HEK293 (cell line): ENCODE data around the gene ASAP2.

Experiments used
- IKZF3 ChIP-seq: fragments of 450-650 bp; IDR thresholded peaks from 2 replicates; pipeline ENCODE4 v1.5.0; 2018; ENCODE audit warnings: missing biosample characterization, mild to moderate bottlenecking, missing genetic modification characterization, moderate library complexity
- INSM2 ChIP-seq: fragments of 450-650 bp; formaldehyde crosslinking; IDR thresholded peaks from 2 replicates; pipeline ENCODE4 v1.5.1; 2016; ENCODE audit warnings: missing biosample characterization, missing genetic modification characterization
- KLF7 ChIP-seq: fragments of 450-650 bp; formaldehyde crosslinking; IDR thresholded peaks from 2 replicates; pipeline ENCODE4 v1.5.1; 2016; ENCODE audit warnings: missing biosample characterization, missing genetic modification characterization, borderline replicate concordance
- OSR2 ChIP-seq: fragments of 450-650 bp; formaldehyde crosslinking; IDR thresholded peaks from 2 replicates; pipeline ENCODE4 v1.5.1; 2016; ENCODE audit warnings: missing biosample characterization, missing genetic modification characterization
- PRDM1 ChIP-seq: fragments of 450-650 bp; formaldehyde crosslinking; IDR thresholded peaks from 2 replicates; pipeline ENCODE4; 2016; ENCODE audit warnings: missing biosample characterization, missing genetic modification characterization
- PRDM10 ChIP-seq: fragments of 450-650 bp; formaldehyde crosslinking; IDR thresholded peaks from 2 replicates; pipeline ENCODE4 v1.5.1; 2016; ENCODE audit warnings: missing biosample characterization, missing genetic modification characterization
- PRDM4 ChIP-seq: fragments of 450-650 bp; formaldehyde crosslinking; IDR thresholded peaks from 2 replicates; pipeline ENCODE4 v1.5.1; 2017; ENCODE audit warnings: missing biosample characterization, missing genetic modification characterization
- ZBTB44 ChIP-seq: fragments of 450-650 bp; IDR thresholded peaks from 2 replicates; pipeline ENCODE4 v1.5.1; 2018; ENCODE audit warnings: missing biosample characterization, mild to moderate bottlenecking, missing genetic modification characterization
- ZEB2 ChIP-seq: fragments of 450-650 bp; formaldehyde crosslinking; IDR thresholded peaks from 2 replicates; pipeline ENCODE4 v1.5.1; 2016; ENCODE audit warnings: missing biosample characterization, missing genetic modification characterization
- ZFP69B ChIP-seq: fragments of 450-650 bp; formaldehyde crosslinking; IDR thresholded peaks from 2 replicates; pipeline ENCODE4 v1.5.1; 2016; ENCODE audit warnings: missing biosample characterization, missing genetic modification characterization
- ZNF214 ChIP-seq: fragments of 450-650 bp; formaldehyde crosslinking; IDR thresholded peaks from 2 replicates; pipeline ENCODE4 v1.5.1; 2017; ENCODE audit warnings: missing biosample characterization, mild to moderate bottlenecking, missing genetic modification characterization, borderline replicate concordance
- ZNF24 ChIP-seq: fragments of 450-650 bp; formaldehyde crosslinking; IDR thresholded peaks from 2 replicates; pipeline ENCODE4 v1.5.1; 2016; ENCODE audit warnings: missing biosample characterization, missing genetic modification characterization
- ZNF280C ChIP-seq: fragments of 450-650 bp; formaldehyde crosslinking; IDR thresholded peaks from 2 replicates; pipeline ENCODE4 v1.5.1; 2016; ENCODE audit warnings: missing biosample characterization, missing genetic modification characterization
- ZNF341 ChIP-seq: fragments of 450-650 bp; formaldehyde crosslinking; IDR thresholded peaks from 2 replicates; pipeline ENCODE4; 2016; ENCODE audit warnings: low read depth, missing biosample characterization, missing genetic modification characterization
- ZNF366 ChIP-seq: fragments of 450-650 bp; formaldehyde crosslinking; conservative IDR thresholded peaks from 2 replicates; pipeline ENCODE4 v1.5.1; 2016; ENCODE audit warnings: missing biosample characterization, missing genetic modification characterization
- ZNF423 ChIP-seq: fragments of 450-650 bp; formaldehyde crosslinking; IDR thresholded peaks from 2 replicates; pipeline ENCODE4 v1.5.1; 2016; ENCODE audit warnings: missing biosample characterization, missing genetic modification characterization
- ZNF501 ChIP-seq: fragments of 450-650 bp; formaldehyde crosslinking; IDR thresholded peaks from 2 replicates; pipeline ENCODE4 v1.5.1; 2016; ENCODE audit warnings: missing biosample characterization, missing genetic modification characterization
- ZNF558 ChIP-seq: fragments of 450-650 bp; formaldehyde crosslinking; IDR thresholded peaks from 2 replicates; pipeline ENCODE4 v1.5.1; 2016; ENCODE audit warnings: missing biosample characterization, missing genetic modification characterization
- ZSCAN30 ChIP-seq: fragments of 450-650 bp; IDR thresholded peaks from 2 replicates; pipeline ENCODE4 v1.5.1; 2018; ENCODE audit warnings: missing biosample characterization, mild to moderate bottlenecking, missing genetic modification characterization, moderate library complexity

ASAP2 gene

GRCh38 chr2:9336576-9337314 is 130.1 kb downstream of the ASAP2 start (continued):
- TF ChIP-seq PRDM4 (tag by site-specific recombination), result peak; percentile 53
- no peak for TF ChIP-seq ZNF423 (tag by site-specific recombination)
- TF ChIP-seq ZNF24, result peak; percentile 65; the same call in 1 of the 2 replicates
- peak; percentile 87 for TF ChIP-seq IKZF3 (tag by site-specific recombination)
- peak; percentile 93 for TF ChIP-seq OSR2
- TF ChIP-seq ZNF214, result no peak
- peak; percentile 74 for TF ChIP-seq ZEB2 (tag by site-specific recombination)
- TF ChIP-seq ZBTB44 (tag by site-specific recombination), result peak; percentile 79
- no peak for TF ChIP-seq ZNF280C (tag by site-specific recombination)
- peak; percentile 40; the same call in 1 of the 2 replicates for TF ChIP-seq ZSCAN30 (tag by site-specific recombination)
- TF ChIP-seq ZNF501 (tag by site-specific recombination), result peak; percentile 47; the same call in 1 of the 2 replicates
- no peak; the same call in 1 of the 2 replicates for TF ChIP-seq ZFP69B
- peak; percentile 84 for TF ChIP-seq ZNF366
- TF ChIP-seq PRDM10 (tag by site-specific recombination), result 0 out of 2 replicates have a peak, but pooled peaks have one; percentile 25
- no peak for TF ChIP-seq PRDM1 (tag by site-specific recombination)
- no peak for TF ChIP-seq KLF7 (tag by site-specific recombination)
- peak; percentile 42 for TF ChIP-seq ZNF341 (tag by site-specific recombination)
- no peak; the same call in 1 of the 2 replicates for TF ChIP-seq ZNF558
- TF ChIP-seq INSM2 (tag by site-specific recombination), result 0 out of 2 replicates have a peak, but pooled peaks have one; percentile 28
